ENCODE measurements around the gene CAB39.
"Not testable (repeated sequence)": the region's sequence is repeated elsewhere in the genome, so short reads cannot be mapped to it uniquely, and the experiment has no call there.

The CAB39 gene

GRCh38 chr2:230716588-230716987 lies 3.9 kb downstream of the CAB39 start:
- no peak for DNase-seq

GRCh38 chr2:230717600-230717999 lies 5.0 kb downstream of the CAB39 start:
- DNase-seq: no peak

- no peak for DNase-seq
These were observed 6.7 kb downstream of the CAB39 start for GRCh38 chr2:230719340-230719739.

- DNase-seq: no peak
These were observed 9.1 kb downstream of the CAB39 start for GRCh38 chr2:230721712-230722111.

GRCh38 chr2:230722207-230722885 lies 9.7 kb downstream of the CAB39 start:
- DNase-seq: no peak

GRCh38 chr2:230723363-230723762 lies 10.7 kb downstream of the CAB39 start:
- DNase-seq: peak; percentile 15

- DNase-seq: not testable (repeated sequence)
These were observed 12.3 kb downstream of the CAB39 start for GRCh38 chr2:230724957-230725356.

GRCh38 chr2:230731512-230731911 lies 18.9 kb downstream of the CAB39 start:
- no peak for DNase-seq

- no peak for DNase-seq
These were observed 20.3 kb downstream of the CAB39 start for GRCh38 chr2:230732914-230733401.

- no peak for DNase-seq
These were observed 21.9 kb downstream of the CAB39 start for GRCh38 chr2:230734247-230735175.

- no peak for DNase-seq
These were observed 23.2 kb downstream of the CAB39 start for GRCh38 chr2:230735884-230736283.

GRCh38 chr2:230737300-230737699 lies 24.7 kb downstream of the CAB39 start:
- DNase-seq: no peak

- no peak for DNase-seq
These were observed 25.2 kb downstream of the CAB39 start for GRCh38 chr2:230737791-230738226.

GRCh38 chr2:230738391-230738811 lies 25.8 kb downstream of the CAB39 start:
- DNase-seq: no peak

- DNase-seq: no peak
These were observed 26.3 kb downstream of the CAB39 start for GRCh38 chr2:230738924-230739323.

GRCh38 chr2:230739961-230740360 lies 27.3 kb downstream of the CAB39 start:
- no peak for DNase-seq

GRCh38 chr2:230742781-230743180 lies 30.1 kb downstream of the CAB39 start:
- DNase-seq: no peak

- DNase-seq: no peak
These were observed 33.6 kb downstream of the CAB39 start for GRCh38 chr2:230746213-230746612.

GRCh38 chr2:230748087-230748486 lies 35.4 kb downstream of the CAB39 start:
- peak; percentile 27 for DNase-seq

GRCh38 chr2:230749111-230749510 lies 36.5 kb downstream of the CAB39 start:
- no peak for DNase-seq

- no peak for DNase-seq
These were observed 38.4 kb downstream of the CAB39 start for GRCh38 chr2:230751062-230751461.

- no peak for DNase-seq
These were observed 41.6 kb downstream of the CAB39 start for GRCh38 chr2:230754200-230754599.

- DNase-seq: no peak
These were observed 44.8 kb downstream of the CAB39 start for GRCh38 chr2:230757476-230757875.

All from activated CD4-positive, alpha-beta T cell treated with anti-CD3 and anti-CD28 coated beads for 48 hours (primary cell).